Lower lobe of right lung (tissue), 2 donors: Measurements from ENCODE around the gene CXXC5. TPM values are rescaled to one million over a fixed set of nuclear protein-coding genes. Genes with fewer than 3 reads are reported as not detected.

Experiments used
- ATAC-seq, 2 donors: fragments of 200-7000 bp; cut with Tn5 transposase; one replicate each; pipeline ENCODE4 v1.9.1; 2020 to 2022; ENCODE audit warnings: mild to moderate bottlenecking in 2 of 2, moderate library complexity in 2 of 2
- DNase-seq: peaks from one replicate; pipeline ENCODE4 v3.0.0-alpha.2; 2020
- H3K27ac ChIP-seq: fragments of 200-600 bp; one replicate; pipeline ENCODE4 v1.8.0; 2022
- H3K27me3 ChIP-seq: fragments of 200-600 bp; one replicate; pipeline ENCODE4 v1.8.0; 2022; ENCODE audit warnings: low read depth
- H3K36me3 ChIP-seq: fragments of 200-600 bp; one replicate; pipeline ENCODE4 v1.8.0; 2022; ENCODE audit warnings: mild to moderate bottlenecking
- H3K4me1 ChIP-seq: fragments of 200-600 bp; one replicate; pipeline ENCODE4 v1.8.0; 2022
- H3K4me3 ChIP-seq: fragments of 200-600 bp; one replicate; pipeline ENCODE4 v1.8.0; 2022; ENCODE audit warnings: mild to moderate bottlenecking
- H3K9me3 ChIP-seq: fragments of 200-600 bp; one replicate; pipeline ENCODE4 v1.8.0; 2022
- intact Hi-C: fragments of 100-400 bp; cut with DNase I; formaldehyde crosslinking; loops from one replicate; pipeline ENCODE4 v1.11.0; 2022
- total RNA-seq: library from RNA; stranded (reverse); fragmentation: NEBNext Ultra II Directional; extraction: Animal tissue kit (Norgen Biotek cat#: 25700); gene quantifications from one replicate; pipeline ENCODE4 v1.2.1, GENCODE V29; 2021
- TF ChIP-seq, protein P1 (sequence below): fragments of 200-600 bp; IDR thresholded peaks from one replicate; pipeline ENCODE4 v1.8.0; 2022; ENCODE audit warnings: antibody characterized with exemption, mild to moderate bottlenecking
- donor health status: DM: no; HTN: yes; CAD: no; lungs with severe emphysema.

The CXXC5 gene
- total RNA-seq, 1 donor from 2014 or later = 27.3 TPM

DNA sequence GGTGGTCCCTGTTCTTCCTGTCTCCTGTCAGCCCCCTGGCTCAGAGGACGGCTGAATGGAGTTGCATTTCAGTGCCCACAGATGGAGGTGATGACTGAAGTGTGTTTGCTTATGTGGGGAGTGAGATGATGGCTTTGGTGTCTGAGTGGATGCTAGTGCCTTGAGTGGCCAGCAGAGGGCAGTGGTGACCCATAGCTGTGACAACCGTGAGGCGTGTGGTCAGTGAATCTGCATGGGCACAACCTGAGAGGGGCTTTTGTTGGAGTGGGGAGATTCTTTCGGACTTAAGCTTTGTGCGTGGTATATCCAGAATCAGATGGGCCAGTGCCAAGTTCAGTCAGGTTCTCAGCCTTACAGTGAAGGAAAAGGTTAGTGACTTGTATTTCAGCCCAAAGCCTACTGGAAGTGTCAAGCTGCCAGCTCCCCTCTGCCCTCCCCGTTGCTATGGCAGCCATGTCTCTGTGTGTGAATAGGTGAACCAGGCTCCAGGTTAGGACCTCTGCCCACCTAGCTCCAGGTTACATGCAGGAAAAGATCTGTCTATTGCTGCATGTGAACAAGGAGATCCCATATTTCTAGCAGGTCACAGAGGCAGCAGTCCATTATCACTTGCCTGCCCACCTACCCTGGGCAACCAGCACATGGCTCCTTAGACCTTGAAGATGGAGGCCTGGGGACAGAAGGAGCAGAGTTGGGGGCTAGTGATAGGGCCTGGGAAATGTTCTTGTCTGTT is 14.7 kb upstream of the CXXC5 start:
- Histone ChIP-seq H3K4me1 (peaks cover 37% of the 10 kb centered on the region), H3K27me3 (no peaks in the 10 kb centered on the region), H3K4me3 (no peak overlapping the region), H3K27ac (no peak overlapping the region), H3K9me3 (no peaks in the 10 kb centered on the region), H3K36me3 (peaks cover 22% of the 10 kb centered on the region)
- TF ChIP-seq, protein P1, sequence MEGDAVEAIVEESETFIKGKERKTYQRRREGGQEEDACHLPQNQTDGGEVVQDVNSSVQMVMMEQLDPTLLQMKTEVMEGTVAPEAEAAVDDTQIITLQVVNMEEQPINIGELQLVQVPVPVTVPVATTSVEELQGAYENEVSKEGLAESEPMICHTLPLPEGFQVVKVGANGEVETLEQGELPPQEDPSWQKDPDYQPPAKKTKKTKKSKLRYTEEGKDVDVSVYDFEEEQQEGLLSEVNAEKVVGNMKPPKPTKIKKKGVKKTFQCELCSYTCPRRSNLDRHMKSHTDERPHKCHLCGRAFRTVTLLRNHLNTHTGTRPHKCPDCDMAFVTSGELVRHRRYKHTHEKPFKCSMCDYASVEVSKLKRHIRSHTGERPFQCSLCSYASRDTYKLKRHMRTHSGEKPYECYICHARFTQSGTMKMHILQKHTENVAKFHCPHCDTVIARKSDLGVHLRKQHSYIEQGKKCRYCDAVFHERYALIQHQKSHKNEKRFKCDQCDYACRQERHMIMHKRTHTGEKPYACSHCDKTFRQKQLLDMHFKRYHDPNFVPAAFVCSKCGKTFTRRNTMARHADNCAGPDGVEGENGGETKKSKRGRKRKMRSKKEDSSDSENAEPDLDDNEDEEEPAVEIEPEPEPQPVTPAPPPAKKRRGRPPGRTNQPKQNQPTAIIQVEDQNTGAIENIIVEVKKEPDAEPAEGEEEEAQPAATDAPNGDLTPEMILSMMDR = peak; percentile 96
- DNase-seq (peak; percentile 71), ATAC-seq (peak; percentile 49 to 59)
- intact Hi-C loops = loop anchor here (10.0 kb wide), 2 partner anchors 61 to 131 kb away; no protein-coding TSS in a partner anchor

GRCh38 chr5:139634028-139634325 is 14.2 kb upstream of the CXXC5 start:
- no peaks in the 10 kb centered on the region for H3K27me3 ChIP-seq
- H3K4me3 ChIP-seq = no peak overlapping the region
- H3K4me1 ChIP-seq = peaks cover 42% of the 10 kb centered on the region
- intact Hi-C loops = loop anchor here (10.0 kb wide), 2 partner anchors 61 to 131 kb away; no protein-coding TSS in a partner anchor
- DNase-seq = no peak
- H3K27ac ChIP-seq = no peak overlapping the region
- no peak for ATAC-seq
- peaks cover 17% of the 10 kb centered on the region for H3K36me3 ChIP-seq
- TF ChIP-seq, protein P1 = no peak
- no peaks in the 10 kb centered on the region for H3K9me3 ChIP-seq

DNA sequence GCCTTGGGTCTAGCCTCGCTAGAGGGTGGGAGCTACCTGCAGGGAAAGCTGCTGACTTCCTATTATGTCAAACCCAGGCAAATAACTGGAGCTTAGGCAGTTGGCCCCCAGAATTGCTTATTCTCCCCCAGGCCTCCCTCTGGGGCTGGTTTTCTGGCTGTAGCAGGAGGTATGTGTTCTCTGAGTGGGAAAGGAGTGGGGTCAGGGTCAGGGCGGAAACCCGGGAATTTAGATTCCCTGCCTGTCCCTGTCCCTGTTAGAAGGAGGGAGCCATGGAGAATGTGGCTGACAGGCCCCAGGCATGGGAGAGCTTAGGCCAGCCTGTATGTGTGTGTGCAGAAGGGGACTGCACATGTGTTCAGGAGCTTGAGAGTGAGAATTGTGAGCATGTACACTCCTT is 13.6 kb upstream of the CXXC5 start:
- intact Hi-C loops = loop anchor here (10.0 kb wide), 2 partner anchors 60 to 130 kb away; no protein-coding TSS in a partner anchor
- Histone ChIP-seq H3K4me1 (peaks cover 46% of the 10 kb centered on the region), H3K4me3 (no peak overlapping the region), H3K27me3 (no peaks in the 10 kb centered on the region), H3K36me3 (peaks cover 13% of the 10 kb centered on the region), H3K9me3 (no peaks in the 10 kb centered on the region), H3K27ac (no peak overlapping the region)
- DNase-seq (no peak), ATAC-seq (no peak)
- TF ChIP-seq, protein P1 = no peak

- H3K4me1 ChIP-seq = peaks cover 46% of the 10 kb centered on the region
- ATAC-seq = no peak
- H3K9me3 ChIP-seq = no peaks in the 10 kb centered on the region
- H3K27me3 ChIP-seq = no peaks in the 10 kb centered on the region
- TF ChIP-seq, protein P1 = no peak
- H3K4me3 ChIP-seq = no peak overlapping the region
- H3K36me3 ChIP-seq = peaks cover 7% of the 10 kb centered on the region
- peak overlapping the region; percentile 85 for H3K27ac ChIP-seq
- intact Hi-C loops = loop anchor here (10.0 kb wide), 2 partner anchors 60 to 130 kb away; no protein-coding TSS in a partner anchor
- DNase-seq = no peak
Measured at GRCh38 chr5:139635191-139635590, 13.0 kb upstream of the CXXC5 start.

DNA sequence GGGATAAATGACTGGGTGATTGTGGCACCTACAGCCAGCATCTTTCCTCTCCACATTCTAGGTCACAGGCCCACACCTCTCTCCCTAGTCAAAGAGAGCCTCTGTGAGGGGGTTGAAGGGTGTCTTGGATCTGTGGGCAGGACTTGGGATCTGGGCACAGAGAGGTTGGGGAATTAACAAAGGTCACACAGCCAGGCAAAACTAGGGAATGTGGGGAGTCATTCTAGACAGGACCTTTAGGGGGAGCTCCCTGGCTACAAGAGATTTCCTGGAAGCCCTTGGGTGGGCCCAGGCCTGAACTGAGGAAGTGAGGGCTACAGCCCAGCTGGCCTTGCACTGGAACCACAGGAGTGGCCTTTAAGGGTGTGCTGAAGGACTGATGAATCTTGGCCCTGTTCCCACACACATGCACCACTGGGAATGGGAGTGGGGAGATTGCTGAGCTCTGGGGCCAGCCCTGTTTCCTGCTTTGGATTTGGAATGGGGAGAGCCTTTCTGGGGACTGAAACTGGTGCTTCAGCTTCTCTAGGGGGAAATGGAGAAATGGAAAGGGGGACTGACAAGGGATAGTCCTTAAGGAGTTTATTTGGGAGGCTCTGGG is 12.4 kb upstream of the CXXC5 start:
- Histone ChIP-seq H3K4me1 (peaks cover 46% of the 10 kb centered on the region), H3K9me3 (no peaks in the 10 kb centered on the region), H3K27me3 (no peaks in the 10 kb centered on the region), H3K27ac (peak overlapping the region; percentile 85), H3K4me3 (no peak overlapping the region), H3K36me3 (peaks cover 3% of the 10 kb centered on the region)
- ATAC-seq = peak; percentile 70 to 77
- DNase-seq = peak; percentile 89
- intact Hi-C loops = loop anchor here (10.0 kb wide), 2 partner anchors 59 to 129 kb away; no protein-coding TSS in a partner anchor
- TF ChIP-seq, protein P1 = peak; percentile 73
